ENCODE results near the gene CDK18.
"Not testable (repeated sequence)": the region's sequence is repeated elsewhere in the genome, so short reads cannot be mapped to it uniquely, and the experiment has no call there.

CDK18 gene

GRCh38 chr1:205504311-205505075 is at the start of gene CDK18:
Gene CDK18, plus strand, starts transcription at chr1:205504669. Its CDS starts 18,499 bp downstream, at chr1:205523168.
- DNase-seq, result peak; percentile 61 to 84

GRCh38 chr1:205454903-205455335 is 49.5 kb upstream of the CDK18 start:
- no peak for DNase-seq

GRCh38 chr1:205455581-205456382 is 48.7 kb upstream of the CDK18 start, which contains the start of gene BLACAT1:
Gene BLACAT1, minus strand, starts transcription at chr1:205456045.
- peak in 1 of 2 experiments; percentile 40 for DNase-seq

GRCh38 chr1:205456383-205456867 is 48.0 kb upstream of the CDK18 start:
- DNase-seq, result peak; percentile 5 to 65

- DNase-seq, result peak; percentile 25 to 79
Observed at GRCh38 chr1:205456868-205457745, 47.4 kb upstream of the CDK18 start.

- DNase-seq, result no peak
Observed at GRCh38 chr1:205458777-205459566, 45.5 kb upstream of the CDK18 start.

DNA sequence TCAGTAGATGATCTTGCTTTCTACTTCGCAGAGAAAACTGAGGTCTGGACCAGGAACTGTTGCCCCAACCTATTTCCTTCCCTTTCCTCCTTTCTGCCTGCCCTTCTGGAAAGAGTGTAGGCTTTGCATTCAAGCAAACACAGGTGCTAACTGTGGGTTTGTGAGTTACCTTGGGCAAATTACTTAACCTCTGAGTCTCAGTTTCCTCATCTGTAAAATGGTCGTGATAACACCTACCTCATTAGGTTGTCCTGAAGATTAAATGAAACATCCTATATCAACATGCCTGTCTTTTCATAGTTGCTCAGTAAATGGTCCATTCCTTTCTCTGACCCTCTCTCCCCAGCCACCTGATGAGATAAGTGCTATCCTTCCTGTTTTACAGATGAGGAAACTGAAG is 39.1 kb upstream of the CDK18 start:
- DNase-seq, result no peak

DNA sequence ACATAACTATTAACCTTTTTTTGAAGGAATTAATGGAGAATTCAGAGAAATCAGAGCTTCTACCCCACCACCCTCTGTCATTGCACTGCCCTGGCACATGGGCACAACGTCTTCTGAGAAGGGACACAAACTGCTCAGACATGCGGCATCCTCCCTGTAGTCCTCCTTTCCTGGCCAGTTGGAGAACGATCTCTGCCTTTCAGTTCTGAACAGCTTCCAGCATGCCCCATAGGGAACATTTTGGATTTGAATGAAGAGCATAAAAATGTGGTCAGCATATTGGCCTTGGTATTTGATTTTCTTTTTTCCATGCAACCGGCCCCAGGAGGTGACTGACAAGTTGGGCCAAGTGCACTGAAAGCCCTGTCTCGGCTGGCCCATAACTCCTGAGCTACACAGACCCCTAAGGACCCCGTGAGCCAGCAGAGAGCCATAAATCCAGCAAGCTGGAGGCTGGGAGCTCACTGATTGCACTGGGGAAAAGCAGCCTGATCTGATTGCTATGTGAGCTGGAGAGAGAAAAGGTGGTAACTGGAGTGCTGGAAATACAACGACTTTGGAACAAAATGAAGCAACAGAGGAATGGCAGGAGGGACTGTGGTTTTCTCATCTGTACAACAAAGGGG is 37.8 kb upstream of the CDK18 start:
- no peak for DNase-seq

DNA sequence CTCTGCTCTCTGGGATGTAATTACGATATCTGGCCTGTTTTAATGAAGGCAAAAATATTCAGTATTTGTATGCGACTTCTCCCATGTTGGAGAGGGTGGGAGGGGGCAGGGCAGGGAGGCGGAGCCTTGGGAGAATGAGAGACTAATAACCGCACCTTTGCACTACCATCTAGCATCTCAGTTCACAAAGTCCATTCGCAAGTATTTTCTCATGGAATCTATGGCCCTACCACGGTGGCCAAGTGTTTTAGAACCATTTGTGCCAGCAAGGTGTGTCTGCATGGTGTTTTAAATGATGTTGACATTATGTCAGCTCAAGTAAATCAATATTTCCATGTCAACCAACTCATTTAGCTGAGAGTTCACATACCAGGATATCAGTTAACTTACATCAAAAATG is 34.3 kb upstream of the CDK18 start:
- peak in 1 of 2 experiments; percentile 11 for DNase-seq

DNA sequence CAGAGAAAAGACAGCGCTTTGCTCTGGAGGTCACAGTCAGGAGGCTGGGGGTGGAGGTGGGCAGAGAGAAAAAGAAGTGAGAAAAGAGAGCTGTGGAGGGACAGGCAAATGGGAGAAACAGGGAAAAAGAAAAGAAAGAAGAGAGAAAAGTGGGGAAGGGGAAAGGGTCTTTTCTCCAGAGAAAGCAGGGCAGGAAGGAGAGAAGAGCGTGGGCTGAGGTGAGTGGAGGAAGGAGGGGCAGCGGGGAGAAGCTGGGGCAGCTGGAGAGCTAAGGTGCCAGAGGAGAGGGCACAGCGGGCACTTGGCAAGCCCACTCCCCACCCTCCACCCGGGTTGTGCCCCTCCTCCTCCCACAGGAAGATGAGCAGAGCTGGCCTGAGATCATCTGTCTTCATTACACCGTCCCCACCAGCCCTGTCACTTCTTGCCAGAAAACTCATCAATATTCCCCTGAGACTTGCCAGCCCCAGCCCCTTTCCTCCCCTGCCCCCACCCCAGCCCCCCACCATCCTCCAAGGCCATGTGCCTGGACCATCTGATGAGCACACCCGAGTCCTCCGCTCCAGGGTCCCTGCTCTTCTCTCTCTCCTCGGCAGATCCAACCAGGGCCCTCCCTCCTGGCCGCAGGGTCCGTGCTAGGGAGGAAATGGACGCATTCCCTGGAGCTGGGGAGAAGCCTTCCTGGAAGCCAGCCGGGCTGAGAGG is 31.6 kb upstream of the CDK18 start:
- DNase-seq, result no peak

GRCh38 chr1:205473475-205473874 is 31.0 kb upstream of the CDK18 start:
- no peak for DNase-seq

GRCh38 chr1:205473966-205474365 is 30.5 kb upstream of the CDK18 start:
- no peak for DNase-seq

DNA sequence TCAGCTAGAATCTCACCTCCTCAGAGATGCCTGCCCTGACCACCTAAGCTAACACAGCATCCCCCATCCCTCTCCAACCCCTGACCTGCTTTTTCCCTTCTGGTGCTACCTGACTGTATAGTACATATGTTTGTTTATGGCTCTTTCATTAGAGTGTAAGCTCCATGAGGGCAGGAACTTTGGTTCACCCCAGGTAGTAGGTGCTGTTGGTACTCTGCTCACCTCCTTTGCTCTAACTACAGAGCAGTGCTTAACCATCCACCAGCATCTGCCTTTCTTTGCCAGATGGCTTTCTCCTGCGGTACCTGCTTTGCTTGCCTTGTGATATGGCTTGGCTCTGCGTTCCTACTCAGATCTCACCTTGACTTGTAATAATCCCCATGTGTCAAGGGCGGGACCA is 29.9 kb upstream of the CDK18 start:
- DNase-seq, result no peak

- DNase-seq, result no peak
Observed at GRCh38 chr1:205475855-205476254, 28.6 kb upstream of the CDK18 start.

- no peak for DNase-seq
Observed at GRCh38 chr1:205476648-205477047, 27.8 kb upstream of the CDK18 start.

DNA sequence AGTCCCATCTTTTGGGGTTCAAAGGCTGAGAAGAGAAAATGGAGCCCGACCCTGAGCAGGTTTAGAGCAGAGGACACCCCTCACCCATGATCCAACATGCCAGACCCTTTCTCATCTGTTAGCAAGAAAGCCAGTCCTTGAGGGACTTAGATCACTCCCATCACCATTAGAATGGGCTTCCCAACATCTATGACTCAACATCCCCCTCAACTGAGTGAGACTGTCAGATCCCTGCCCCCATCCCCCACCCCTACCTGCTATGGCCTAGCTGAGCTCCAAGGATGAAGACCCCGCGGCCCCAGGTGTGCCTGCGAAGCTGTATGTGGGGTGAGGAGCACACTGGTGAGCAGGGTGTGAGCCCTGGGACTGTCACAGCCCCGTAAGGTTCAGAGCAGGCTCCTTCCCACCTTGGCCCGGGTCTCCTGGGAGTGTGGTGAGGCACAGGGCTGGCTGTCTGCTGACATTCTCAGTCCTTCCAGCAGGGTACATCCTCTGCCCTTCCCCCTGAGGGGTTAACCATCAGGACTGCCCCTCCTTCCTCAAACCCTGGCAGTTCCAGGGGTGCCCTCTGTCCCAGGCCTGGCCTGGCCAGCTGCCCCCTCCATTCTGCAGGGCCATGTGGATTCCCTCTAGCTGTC is 27.2 kb upstream of the CDK18 start:
- DNase-seq, result no peak

DNA sequence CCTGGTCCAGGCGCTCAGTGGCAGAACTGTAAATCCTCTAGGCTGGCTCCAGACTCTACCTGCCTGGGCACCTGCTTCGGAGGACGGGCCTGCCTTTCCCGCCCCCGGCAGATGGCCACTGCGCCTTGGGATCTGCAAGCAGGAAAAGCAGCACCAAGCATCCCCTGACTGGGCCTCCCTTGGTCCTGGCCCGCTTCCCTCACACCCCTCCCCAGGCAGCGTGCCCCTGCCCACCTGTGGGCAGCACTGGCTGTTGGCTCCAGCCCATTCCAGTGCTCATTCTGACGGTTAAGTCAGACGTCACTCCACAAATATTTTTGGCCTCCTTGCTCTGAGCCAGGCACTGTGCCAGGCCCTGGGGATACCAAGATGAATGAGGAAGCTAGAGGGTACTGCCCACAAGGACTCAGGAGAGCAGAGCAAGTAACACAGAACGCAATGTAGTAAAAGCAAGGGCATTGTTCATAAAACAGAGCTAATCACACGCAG is 26.7 kb upstream of the CDK18 start:
- no peak for DNase-seq

- DNase-seq, result not testable (repeated sequence)
Observed at GRCh38 chr1:205478985-205479384, 25.5 kb upstream of the CDK18 start.

DNA sequence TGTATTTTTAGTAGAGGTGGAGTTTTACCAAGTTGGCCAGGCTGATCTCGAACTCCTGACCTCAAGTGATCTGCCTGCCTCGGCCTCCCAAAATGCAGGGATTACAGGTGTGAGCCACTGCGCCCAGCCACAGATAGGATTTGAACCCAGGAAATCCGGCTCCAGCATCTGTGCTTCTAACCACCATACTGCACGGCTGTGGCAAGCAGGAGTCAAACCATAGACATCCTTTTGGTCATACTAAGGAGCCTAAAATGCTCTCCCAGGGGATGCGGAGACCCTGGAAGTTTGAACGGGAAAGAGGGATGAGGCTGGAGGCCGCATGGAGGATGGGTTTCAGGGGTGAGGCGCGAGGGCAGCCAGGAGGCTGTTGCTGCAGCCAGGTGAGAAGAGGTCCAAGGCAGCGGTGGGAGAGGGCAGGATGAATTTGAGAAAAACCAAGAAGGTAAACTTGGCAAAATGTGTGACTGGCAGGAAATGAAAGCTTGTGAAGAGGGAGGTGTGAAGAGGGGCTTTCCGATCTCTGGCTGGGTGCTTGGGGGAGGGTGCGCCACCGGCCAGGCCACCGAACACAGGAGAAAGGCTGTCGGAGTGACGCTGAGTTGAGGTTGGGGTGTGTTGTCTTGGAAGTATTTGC is 24.0 kb upstream of the CDK18 start:
- DNase-seq, result no peak

DNA sequence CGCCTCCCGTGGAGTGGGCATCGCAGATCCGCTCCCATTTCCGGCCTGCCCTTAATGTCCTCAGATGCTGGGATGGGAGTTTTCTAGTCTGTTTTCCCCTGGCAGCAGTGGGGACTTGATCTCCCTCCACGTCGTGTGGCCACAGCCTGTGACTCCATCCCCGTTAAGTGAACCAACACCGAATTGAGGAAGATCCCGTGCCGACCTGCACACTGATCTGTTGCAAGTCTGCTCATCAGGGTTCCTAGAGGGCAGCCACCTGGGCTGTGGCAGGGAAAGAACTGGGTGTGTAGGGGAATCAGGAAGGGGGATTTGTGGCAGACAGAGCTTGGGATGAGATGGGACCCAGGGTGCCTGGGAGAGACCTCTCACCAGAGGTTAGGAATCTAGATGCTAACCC is 23.3 kb upstream of the CDK18 start:
- DNase-seq, result no peak
